RWPE2 (cell line): ENCODE measurements around the gene MRPL19.

Experiments
- ATAC-seq: fragments of 200-7000 bp; cut with Tn5 transposase; 3 replicates; pipeline ENCODE4 v1.9.1; 2021; ENCODE audit warnings: low read depth
- DNase-seq: peaks from one replicate; pipeline ENCODE4 v3.0.0-alpha.2; 2020; ENCODE audit warnings: low spot score
- H3K27ac ChIP-seq: fragments of 450-650 bp; 2 replicates; pipeline ENCODE4 v1.5.1; 2017; ENCODE audit warnings: mild to moderate bottlenecking; ENCODE audit not compliant: poor library complexity, severe bottlenecking
- H3K27me3 ChIP-seq: fragments of 250-450 bp; sonication (Bioruptor Pico); 2 replicates; pipeline ENCODE4 v1.5.1; 2021; ENCODE audit warnings: mild to moderate bottlenecking, moderate library complexity; ENCODE audit not compliant: insufficient read depth, poor library complexity, severe bottlenecking
- H3K36me3 ChIP-seq: fragments of 250-450 bp; sonication (Bioruptor Pico); 2 replicates; pipeline ENCODE4 v1.5.1; 2020; ENCODE audit warnings: low read depth, mild to moderate bottlenecking, moderate library complexity
- H3K4me1 ChIP-seq: fragments of 250-450 bp; sonication (Bioruptor Pico); 2 replicates; pipeline ENCODE4 v1.5.1; 2021; ENCODE audit warnings: mild to moderate bottlenecking, moderate library complexity; ENCODE audit not compliant: insufficient read depth, poor library complexity, severe bottlenecking
- H3K4me3 ChIP-seq: fragments of 250-450 bp; sonication (Bioruptor Pico); 2 replicates; pipeline ENCODE4 v1.5.1; 2021; ENCODE audit warnings: mild to moderate bottlenecking, moderate library complexity; ENCODE audit not compliant: severe bottlenecking
- H3K9me3 ChIP-seq: fragments of 250-450 bp; sonication (Bioruptor Pico); 2 replicates; pipeline ENCODE4 v1.5.1; 2021; ENCODE audit warnings: mild to moderate bottlenecking, moderate library complexity; ENCODE audit not compliant: severe bottlenecking
- CTCF ChIP-seq: fragments of 450-650 bp; IDR thresholded peaks from one replicate; pipeline ENCODE4 v1.5.1; 2017; ENCODE audit warnings: mild to moderate bottlenecking, moderate library complexity; ENCODE audit not compliant: poor library complexity, severe bottlenecking

Gene MRPL19

GRCh38 chr2:75646583-75647425 is at the start of gene MRPL19:
Gene MRPL19 (plus strand): TSS chr2:75646783. CDS start chr2:75646808, 25 bp downstream.
- H3K4me3 ChIP-seq = peak within 1 kb of the TSS; percentile 78
- H3K4me1 ChIP-seq = peaks cover 3% of the 10 kb centered on the region
- H3K36me3 ChIP-seq = peaks cover 41% of the 10 kb centered on the region
- peak within 1 kb of the TSS; percentile 30 for H3K27ac ChIP-seq
- peak; percentile 96 for ATAC-seq
- H3K9me3 ChIP-seq = no peaks in the 10 kb centered on the region
- peak; percentile 82 for DNase-seq
- TF ChIP-seq CTCF = no peak
- H3K27me3 ChIP-seq = no peaks in the 10 kb centered on the region

- no peak overlapping the region for H3K4me3 ChIP-seq
- H3K27ac ChIP-seq = peak overlapping the region; percentile 80
- no peak for TF ChIP-seq CTCF
- no peaks in the 10 kb centered on the region for H3K9me3 ChIP-seq
- DNase-seq (no peak), ATAC-seq (no peak)
- peaks cover 33% of the 10 kb centered on the region for H3K4me1 ChIP-seq
- H3K27me3 ChIP-seq = no peaks in the 10 kb centered on the region
- no peaks in the 10 kb centered on the region for H3K36me3 ChIP-seq
Observed at GRCh38 chr2:75596784-75597183, 49.8 kb upstream of the MRPL19 start.

GRCh38 chr2:75597949-75598348 is 48.6 kb upstream of the MRPL19 start:
- H3K27me3 ChIP-seq = no peaks in the 10 kb centered on the region
- H3K4me3 ChIP-seq = no peak overlapping the region
- no peak overlapping the region for H3K27ac ChIP-seq
- no peaks in the 10 kb centered on the region for H3K36me3 ChIP-seq
- no peak for TF ChIP-seq CTCF
- ATAC-seq (no peak), DNase-seq (no peak)
- H3K4me1 ChIP-seq = peaks cover 34% of the 10 kb centered on the region
- no peaks in the 10 kb centered on the region for H3K9me3 ChIP-seq

- Histone ChIP-seq H3K4me1 (peaks cover 41% of the 10 kb centered on the region), H3K36me3 (no peaks in the 10 kb centered on the region), H3K9me3 (no peaks in the 10 kb centered on the region), H3K27me3 (no peaks in the 10 kb centered on the region), H3K27ac (no peak overlapping the region), H3K4me3 (no peak overlapping the region)
- DNase-seq = no peak
- no peak for ATAC-seq
- TF ChIP-seq CTCF = no peak
Observed at GRCh38 chr2:75598589-75599155, 47.9 kb upstream of the MRPL19 start.

- Histone ChIP-seq H3K27me3 (no peaks in the 10 kb centered on the region), H3K36me3 (no peaks in the 10 kb centered on the region), H3K27ac (peak overlapping the region; percentile 74), H3K4me1 (peaks cover 44% of the 10 kb centered on the region), H3K4me3 (no peak overlapping the region), H3K9me3 (no peaks in the 10 kb centered on the region)
- peak; percentile 82 for ATAC-seq
- DNase-seq = no peak
- TF ChIP-seq CTCF = no peak
Observed at GRCh38 chr2:75600461-75601011, 46.0 kb upstream of the MRPL19 start.
